Esophagus squamous epithelium (tissue), 4 donors: ENCODE results near the gene SUSD1.

ENCODE experiments used
- POLR2A ChIP-seq, 4 donors: fragments of 450-650 bp; IDR thresholded peaks; one replicate each; pipeline ENCODE4 v1.6.1; 2017; ENCODE audit warnings: antibody characterized with exemption in 4 of 4, mild to moderate bottlenecking in 4 of 4, moderate library complexity in 3 of 4
- TF ChIP-seq, protein P1 (sequence below), 6 experiments: fragments of 450-650 bp in 4 of 6; fragments of 200-600 bp in 2 of 6; sonication (generic) in 2 of 6; IDR thresholded peaks; one replicate each; pipeline ENCODE4 v1.5.1; 2016 to 2019; ENCODE audit warnings: antibody characterized with exemption in 6 of 6, mild to moderate bottlenecking in 4 of 6, moderate library complexity in 4 of 6

- no peak for TF ChIP-seq POLR2A (IDR thresholded peaks at IDR 0.05)
- TF ChIP-seq, protein P1, sequence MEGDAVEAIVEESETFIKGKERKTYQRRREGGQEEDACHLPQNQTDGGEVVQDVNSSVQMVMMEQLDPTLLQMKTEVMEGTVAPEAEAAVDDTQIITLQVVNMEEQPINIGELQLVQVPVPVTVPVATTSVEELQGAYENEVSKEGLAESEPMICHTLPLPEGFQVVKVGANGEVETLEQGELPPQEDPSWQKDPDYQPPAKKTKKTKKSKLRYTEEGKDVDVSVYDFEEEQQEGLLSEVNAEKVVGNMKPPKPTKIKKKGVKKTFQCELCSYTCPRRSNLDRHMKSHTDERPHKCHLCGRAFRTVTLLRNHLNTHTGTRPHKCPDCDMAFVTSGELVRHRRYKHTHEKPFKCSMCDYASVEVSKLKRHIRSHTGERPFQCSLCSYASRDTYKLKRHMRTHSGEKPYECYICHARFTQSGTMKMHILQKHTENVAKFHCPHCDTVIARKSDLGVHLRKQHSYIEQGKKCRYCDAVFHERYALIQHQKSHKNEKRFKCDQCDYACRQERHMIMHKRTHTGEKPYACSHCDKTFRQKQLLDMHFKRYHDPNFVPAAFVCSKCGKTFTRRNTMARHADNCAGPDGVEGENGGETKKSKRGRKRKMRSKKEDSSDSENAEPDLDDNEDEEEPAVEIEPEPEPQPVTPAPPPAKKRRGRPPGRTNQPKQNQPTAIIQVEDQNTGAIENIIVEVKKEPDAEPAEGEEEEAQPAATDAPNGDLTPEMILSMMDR (IDR thresholded peaks at IDR 0.05) = no peak
Observed at GRCh38 chr9:112020680-112021596, 154.2 kb downstream of the SUSD1 start.
